ENCODE measurements around the gene NLRP5.

Gene NLRP5

DNA sequence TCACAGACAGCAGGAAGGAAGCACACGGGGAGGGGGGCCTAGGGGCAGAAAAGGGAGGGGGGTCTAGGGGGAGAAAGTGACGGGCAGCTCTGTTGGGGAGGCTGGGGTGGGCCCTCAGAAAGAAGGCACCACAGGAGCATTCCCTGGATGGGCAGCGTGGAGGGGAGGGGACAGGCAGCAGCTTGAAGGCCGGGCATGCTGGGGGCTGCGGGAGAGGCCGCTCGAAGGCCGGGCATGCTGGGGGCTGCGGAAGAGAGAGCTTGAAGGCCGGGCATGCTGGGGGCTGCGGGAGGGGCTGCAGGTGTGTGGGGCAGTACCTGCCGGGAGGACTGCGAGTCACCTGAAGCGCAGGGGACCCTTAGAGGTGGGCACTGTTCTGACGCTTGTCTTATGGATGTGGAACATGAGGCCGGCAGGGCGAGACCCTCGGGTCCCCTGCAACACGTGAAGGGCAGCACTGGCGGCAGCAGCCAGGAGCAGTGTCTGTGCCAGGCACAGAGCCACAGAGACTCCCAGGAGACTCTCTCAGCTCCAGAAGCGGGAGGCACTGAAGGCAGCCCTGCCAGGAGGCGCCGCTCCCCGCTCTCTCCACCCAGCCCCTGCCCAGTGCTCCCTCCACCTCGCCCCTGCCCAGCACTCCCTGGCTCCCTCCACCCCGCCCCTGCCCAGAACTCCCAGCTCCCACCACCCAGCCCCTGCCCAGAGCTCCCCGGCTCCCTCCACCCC lies 121.2 kb downstream of the NLRP5 start:
- peak overlapping the region; percentile 91; the same call in 1 of the 2 replicates for H3K27ac ChIP-seq
- TF ChIP-seq, protein P1, sequence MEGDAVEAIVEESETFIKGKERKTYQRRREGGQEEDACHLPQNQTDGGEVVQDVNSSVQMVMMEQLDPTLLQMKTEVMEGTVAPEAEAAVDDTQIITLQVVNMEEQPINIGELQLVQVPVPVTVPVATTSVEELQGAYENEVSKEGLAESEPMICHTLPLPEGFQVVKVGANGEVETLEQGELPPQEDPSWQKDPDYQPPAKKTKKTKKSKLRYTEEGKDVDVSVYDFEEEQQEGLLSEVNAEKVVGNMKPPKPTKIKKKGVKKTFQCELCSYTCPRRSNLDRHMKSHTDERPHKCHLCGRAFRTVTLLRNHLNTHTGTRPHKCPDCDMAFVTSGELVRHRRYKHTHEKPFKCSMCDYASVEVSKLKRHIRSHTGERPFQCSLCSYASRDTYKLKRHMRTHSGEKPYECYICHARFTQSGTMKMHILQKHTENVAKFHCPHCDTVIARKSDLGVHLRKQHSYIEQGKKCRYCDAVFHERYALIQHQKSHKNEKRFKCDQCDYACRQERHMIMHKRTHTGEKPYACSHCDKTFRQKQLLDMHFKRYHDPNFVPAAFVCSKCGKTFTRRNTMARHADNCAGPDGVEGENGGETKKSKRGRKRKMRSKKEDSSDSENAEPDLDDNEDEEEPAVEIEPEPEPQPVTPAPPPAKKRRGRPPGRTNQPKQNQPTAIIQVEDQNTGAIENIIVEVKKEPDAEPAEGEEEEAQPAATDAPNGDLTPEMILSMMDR (conservative IDR thresholded peaks at IDR 0.05): no peak

GRCh38 chr19:56108447-56109195 lies 122.0 kb downstream of the NLRP5 start:
- TF ChIP-seq, protein P1 (conservative IDR thresholded peaks at IDR 0.05): no peak
- H3K27ac ChIP-seq: peak overlapping the region; percentile 16; the same call in 1 of the 2 replicates

DNA sequence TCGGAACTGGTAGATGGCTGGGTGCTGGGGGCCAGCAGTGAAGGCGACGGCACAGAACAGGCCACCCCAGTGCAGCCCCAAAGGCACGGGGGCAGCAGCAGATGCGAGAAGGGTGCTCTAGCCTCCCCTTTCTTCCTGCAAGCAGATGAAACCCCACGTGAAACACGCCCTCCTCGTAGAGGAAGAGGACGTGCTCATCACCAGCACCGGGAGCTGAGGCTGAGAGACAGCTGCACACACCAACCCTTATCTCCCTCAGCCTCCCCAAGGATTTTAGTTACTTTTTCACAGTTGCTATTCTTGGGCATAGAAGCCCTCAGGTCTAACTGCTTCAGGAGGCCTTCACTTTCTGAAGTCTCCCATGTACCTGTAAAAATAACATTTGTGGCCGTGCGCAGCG lies 122.7 kb downstream of the NLRP5 start:
- H3K27ac ChIP-seq: peak overlapping the region; percentile 75; the same call in 1 of the 2 replicates
- TF ChIP-seq, protein P1 (conservative IDR thresholded peaks at IDR 0.05): no peak

DNA sequence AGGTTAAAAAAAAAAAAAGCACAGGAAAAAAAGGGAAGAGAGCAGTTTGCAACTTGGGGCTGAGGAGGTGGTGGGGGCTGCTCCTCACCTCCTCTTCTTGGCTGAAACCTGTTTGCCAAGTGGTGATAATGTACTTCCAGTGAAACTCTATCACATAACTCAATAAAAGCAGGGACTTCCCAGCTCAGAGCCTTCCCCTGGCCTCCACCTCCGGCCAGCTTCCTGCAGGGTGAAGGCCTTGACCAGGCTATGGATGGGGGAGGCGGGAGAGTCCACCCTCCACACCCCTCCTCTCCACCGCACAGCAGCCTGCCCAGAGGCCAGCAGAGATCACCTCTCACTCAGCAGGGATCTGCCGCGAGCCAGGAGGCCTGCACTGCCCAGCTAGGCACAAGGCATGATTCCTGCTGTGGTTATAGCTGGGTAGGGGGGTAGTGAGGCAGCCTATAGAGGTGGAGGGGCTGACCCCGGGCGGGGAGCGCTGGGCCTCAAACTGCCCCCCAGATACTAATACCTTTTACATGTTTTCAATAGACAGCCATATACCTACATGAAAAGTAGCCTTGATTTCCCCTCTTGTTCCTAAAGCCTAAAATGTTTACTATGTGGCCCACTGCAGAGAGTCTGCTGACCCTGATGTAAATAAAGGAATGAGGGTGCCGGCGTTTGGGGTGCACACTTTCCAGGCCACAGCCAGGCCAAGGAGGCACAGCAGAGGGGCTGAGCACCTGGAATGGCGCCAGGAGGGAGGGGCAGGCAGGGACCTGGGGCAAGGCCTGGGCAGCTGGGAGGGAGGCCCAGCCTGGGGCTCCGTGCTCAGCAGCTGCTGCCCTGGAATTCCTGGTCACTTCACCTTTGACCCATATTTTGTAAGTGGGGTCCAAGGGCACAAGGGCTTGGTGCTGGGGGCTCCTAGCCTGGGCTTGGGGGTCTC lies 124.2 kb downstream of the NLRP5 start:
- TF ChIP-seq, protein P1 (conservative IDR thresholded peaks at IDR 0.05): no peak
- peak overlapping the region; percentile 75 for H3K27ac ChIP-seq

Measured in VCaP (cell line).